Measurements from ENCODE around the gene TNFAIP8L1. TPM values are rescaled to one million over a fixed set of nuclear protein-coding genes. Genes with fewer than 3 reads are reported as not detected.

TNFAIP8L1 gene
- polyA plus RNA-seq, 3 donors, result 2.0 to 9.2 (median 5.3) TPM

DNA sequence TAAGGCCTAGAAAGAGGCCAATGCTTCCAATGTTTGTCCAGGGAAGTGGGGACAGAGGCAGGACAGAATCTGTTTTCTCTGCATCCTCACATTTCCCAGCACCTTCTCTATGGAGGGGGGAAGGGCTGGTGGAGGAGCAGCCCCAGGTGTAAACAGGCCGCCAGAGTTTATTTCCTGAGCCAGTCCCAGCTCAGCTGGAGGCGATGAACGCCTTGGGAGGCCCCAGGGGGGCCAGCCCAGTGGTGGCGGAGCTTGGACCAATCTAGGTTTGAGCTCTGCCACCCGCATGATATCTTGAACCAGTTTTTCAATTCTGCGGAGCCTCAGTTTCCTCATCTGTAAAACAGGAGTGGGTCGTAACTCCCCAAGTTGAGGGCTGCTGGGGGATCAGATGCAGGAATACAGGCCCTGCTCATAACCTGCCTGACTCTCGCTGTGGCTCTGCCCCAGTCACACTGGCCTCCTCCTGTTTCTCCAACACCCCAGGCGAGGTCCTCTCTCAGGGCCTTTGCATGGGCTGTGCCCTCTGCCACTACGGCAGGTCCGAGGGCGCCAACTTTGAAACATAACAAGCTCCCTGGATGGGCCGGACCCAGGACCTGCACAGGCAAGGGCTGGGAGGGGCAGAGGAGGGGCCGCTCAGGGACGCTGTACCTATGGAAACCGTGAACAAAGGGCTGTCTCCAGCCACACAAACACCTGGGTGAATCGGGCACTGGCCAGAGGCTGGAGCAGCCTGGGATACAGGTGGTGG lies 1.1 kb downstream of the TNFAIP8L1 start:
- 55 to 80% (median 65%) methylated on average over 17 of the region's 17 CpGs for WGBS, 3 donors
- H3K27ac ChIP-seq (ENCODE audit: low read depth, low read length), result no peak overlapping the region

DNA sequence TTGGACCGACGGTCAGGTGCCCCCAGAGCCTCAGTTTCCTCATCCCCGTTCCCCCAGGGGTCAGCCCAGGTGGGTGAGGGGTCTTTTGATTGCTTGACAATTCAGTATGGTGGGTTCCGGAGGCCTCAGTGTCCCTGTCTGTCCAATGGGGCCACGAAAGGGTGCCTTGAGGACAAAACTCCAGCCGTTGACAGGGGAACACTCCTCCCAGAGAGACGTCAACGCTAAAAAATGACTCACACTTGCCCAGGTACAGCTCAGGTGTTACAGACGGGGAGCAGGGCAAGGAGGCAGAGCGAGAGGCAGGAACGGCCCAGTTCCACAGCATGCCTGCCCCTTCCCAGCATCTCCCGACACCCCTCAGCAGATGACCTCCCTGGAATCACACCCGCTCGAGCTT lies 1.8 kb downstream of the TNFAIP8L1 start:
- no peak overlapping the region for H3K27ac ChIP-seq (ENCODE audit: low read depth, low read length)
- 70 to 78% (median 73%) methylated on average over 14 of the region's 14 CpGs for WGBS, 3 donors

DNA sequence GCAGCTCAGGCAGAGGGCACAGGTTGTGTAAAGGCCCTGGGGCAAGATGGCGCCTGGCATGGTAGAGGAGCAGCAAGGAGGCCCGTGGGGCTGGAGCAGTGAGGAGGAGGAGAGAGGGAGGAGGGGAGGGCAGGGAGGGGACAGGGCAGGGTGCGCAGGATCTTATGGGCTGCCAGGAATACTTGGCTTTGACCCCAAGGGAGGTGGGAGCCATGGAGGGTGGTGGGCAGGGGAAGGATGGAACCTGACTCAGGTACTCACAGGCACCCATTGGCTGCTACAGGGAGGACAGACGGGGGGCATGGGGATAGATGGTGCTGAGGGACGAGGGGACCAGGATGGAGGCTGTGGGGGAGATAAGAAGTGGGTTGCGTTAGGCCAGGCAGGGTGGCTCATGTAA lies 3.3 kb downstream of the TNFAIP8L1 start:
- H3K27ac ChIP-seq (ENCODE audit: low read depth, low read length), result no peak overlapping the region
- 85 to 92% (median 88%) methylated on average over 6 of the region's 6 CpGs for WGBS, 3 donors

DNA sequence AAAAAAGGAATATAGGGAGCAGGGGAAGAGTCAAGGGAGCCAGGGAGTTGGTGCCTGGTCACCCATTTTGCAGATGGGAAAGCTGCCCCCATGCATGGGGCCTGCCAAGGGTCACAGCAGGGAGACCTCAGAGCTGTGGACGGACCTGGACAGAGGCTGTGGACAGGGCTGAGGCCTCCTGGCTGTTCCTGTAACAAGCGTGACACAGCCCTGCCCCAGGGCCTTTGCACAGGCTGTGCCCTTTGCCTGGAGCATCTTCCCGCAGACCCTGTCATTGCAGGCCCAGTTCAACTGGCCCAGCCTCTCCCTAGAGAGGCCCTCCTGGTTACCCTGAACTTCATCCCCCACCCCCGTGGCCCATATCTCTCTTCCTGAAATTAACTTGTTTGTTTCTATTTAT lies 6.4 kb downstream of the TNFAIP8L1 start:
- WGBS, 3 donors, result 84 to 93% (median 88%) methylated on average over 4 of the region's 4 CpGs
- H3K27ac ChIP-seq (ENCODE audit: low read depth, low read length), result no peak overlapping the region

DNA sequence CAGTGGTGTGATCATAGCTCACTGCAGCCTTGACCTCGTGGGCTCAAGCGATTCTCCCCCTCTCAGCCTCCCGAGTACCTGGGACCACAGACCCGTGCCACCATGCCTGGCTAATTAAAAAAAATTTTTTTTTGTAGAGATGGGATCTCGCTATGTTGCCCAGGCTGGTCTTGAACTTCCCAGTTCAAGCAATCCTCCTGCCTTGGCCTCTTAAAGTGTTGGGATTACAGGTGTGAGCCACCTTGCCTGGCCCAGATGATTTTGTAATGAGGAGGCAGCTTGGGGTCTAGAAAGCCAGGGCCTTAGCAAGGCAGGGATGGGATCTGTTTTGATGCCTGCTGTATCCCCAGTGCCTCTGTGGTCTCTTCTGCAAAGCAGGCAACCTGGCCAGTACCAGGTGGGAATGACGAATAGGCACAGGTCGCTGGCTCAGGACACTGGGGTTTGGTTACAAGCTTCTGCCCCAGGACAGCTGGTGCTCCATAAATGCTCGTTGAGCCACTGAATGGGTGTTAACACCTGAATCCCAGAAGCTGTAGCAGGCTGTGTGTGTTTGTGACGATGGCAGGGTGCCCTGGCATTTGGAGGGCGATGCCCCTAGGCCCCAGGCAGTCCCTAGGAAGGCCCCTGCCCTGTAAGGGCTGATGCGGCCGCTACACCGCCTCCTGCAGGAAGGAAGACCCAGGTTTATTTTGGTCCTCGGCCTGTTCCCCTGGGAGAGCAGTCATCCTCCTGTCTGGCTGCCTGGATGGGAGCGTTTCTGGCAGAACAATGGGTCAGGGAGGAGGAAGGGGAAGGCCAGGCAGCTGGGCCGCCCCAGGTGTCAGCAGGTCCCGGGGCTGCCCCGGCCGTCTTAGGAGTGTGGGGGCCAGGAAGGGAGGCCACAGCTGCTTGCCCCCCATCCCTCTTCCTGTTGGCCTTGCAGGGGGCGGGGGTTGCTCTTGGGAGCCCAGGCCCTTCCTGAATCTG lies 8.6 kb downstream of the TNFAIP8L1 start:
- H3K27ac ChIP-seq (ENCODE audit: low read depth, low read length), result no peak overlapping the region
- 51 to 83% (median 61%) methylated on average over 19 to 20 of the region's 20 CpGs for WGBS, 3 donors

DNA sequence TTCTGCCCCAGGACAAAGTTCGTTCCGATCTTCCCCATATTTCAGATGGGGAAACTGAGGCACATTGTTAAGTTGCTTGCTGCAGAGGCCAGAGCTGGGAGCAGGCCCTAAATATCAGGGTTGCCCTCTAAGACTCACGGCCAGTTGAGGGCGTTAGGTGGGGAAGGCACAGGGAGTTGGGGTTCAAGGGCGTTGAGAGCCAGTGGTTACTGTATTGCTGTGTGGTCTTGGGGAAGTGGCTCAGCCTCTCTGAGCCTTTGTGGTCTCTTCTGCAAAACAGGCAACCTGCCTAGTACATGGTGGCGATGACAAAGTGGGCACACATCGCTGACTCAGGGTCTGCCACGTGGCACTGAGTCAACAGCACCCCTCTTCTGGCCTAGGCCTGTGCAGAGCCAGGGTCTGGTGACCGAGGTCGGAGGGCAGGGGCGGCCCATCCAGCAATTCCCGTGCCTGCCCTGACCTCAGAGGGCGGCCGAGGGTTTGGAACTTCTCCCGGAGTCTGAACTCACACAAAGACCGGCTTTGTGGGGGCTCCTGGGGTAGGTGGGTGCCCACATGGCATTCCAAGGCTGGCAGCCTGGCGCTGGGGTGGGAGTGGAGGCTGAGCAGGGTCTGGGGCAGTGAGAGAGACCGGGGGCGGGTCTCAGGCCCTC lies 10.2 kb downstream of the TNFAIP8L1 start:
- no peak overlapping the region for H3K27ac ChIP-seq (ENCODE audit: low read depth, low read length)

DNA sequence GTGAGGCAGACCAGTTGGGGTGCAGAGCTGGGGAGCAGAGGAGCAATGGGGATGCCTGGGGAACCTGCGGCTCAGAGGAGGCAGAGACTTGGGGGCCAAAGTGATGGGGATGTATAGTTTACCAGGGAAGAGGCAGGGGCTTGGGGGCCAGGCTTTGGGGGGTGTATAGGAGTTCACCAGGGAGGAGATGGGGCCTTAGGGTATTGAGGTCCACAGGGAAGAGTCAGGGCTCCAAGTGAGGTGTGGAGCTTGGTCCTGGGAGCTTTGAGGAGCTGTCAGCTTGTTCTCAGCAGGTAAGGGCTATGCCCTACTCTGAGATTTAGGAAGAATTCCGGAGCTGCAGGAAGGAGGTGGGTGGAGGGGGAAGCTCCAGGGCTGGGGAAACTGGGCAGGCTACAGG lies 10.8 kb downstream of the TNFAIP8L1 start:
- WGBS, 3 donors, result 55 to 79% (median 79%) methylated on average over 2 of the region's 2 CpGs

More for the DNA sequence above, 10.2 kb downstream of the TNFAIP8L1 start:
- 79 to 83% (median 83%) methylated on average over 19 of the region's 19 CpGs for WGBS, 3 donors

DNA sequence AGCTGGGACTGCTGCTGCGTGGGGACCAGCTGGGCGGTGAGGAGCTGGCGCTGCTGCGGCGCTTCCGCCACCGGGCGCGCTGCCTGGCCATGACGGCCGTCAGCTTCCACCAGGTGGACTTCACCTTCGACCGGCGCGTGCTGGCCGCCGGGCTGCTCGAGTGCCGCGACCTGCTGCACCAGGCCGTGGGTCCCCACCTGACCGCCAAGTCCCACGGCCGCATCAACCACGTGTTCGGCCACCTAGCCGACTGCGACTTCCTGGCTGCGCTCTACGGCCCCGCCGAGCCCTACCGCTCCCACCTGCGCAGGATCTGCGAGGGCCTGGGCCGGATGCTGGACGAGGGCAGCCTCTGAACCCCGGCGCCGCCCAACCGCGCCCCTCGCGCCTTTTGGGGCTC lies 12.8 kb downstream of the TNFAIP8L1 start:
- WGBS, 3 donors, result 91 to 97% (median 93%) methylated on average over 37 to 44 of the region's 44 CpGs
- H3K27ac ChIP-seq (ENCODE audit: low read depth, low read length), result no peak overlapping the region

More for the DNA sequence above, 10.8 kb downstream of the TNFAIP8L1 start:
- no peak overlapping the region for H3K27ac ChIP-seq (ENCODE audit: low read depth, low read length)

DNA sequence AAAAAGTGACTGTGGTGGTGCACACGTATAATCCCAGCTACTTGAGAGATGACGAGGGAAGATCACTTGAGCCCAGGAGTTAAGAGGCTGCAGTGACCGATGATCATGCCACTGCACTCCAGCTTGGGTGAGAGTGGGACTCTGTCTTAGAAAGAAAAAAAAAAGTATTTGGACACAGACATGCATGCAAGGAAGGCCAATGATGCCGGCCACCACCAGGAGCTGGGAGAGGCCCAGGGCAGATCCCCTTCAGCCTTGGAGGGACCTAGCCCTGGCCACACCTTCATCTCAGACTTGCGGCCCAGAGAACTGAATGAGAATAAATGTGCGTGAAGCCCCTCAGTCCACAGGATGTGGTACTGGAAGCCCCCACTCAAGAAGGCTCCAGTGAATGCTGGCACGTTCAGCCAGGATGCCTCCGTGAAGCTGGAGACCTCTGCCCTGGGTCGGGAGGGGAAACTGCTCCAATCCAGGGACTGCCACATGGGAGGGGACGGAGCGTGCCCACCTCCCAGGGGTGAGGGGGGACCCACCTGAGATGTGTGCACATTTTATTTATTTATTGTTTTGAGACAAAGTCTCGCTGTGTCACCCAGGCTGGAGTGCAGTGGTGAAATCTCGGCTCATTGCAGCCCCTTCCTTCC lies 14.6 kb downstream of the TNFAIP8L1 start:
- H3K27ac ChIP-seq (ENCODE audit: low read depth, low read length), result no peak overlapping the region
- WGBS, 3 donors, result 82 to 87% (median 85%) methylated on average over 13 of the region's 13 CpGs

DNA sequence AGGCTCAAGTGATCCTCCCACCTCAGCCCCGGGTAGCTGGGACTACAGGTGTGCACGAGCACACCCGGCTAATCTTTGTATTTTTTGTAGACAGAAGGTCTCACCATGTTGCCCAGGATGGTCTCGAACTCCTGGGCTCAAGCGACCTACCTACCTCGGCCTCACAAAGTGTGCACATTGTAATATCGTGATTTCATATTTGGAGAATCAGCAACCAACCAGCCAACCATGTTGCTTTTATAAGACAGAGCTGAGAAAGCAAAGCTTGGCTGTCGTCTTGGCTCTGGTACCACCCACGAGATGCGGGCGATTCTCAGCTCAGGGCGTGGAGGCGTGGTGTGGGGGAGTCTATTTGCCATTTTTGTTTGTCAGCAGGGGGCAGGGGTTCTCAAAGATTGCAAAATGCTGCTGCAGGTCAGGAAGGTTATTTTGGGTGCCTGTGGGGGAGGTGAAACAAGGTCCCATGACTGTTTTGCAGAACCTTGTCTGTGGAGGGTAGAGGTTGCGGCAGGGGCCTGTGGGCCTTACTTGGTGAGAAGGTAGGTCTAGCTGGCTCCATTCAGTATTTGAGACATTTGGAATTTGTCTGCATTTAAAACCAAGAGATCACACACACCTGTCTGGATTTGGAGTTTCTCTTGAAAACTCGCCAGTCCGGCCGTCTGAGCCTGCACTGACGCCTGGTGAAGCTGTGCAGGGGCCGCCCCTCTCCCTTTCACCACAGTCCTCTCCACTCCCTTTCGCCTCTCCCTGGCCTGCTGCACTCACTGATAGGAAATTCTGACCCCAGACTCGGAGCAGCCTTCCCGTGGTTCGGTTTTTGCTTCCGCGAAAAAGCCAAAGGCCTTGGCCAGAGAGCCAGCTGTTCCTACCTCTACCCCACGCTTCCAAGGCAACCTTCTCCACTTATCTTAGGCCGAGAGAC lies 15.4 kb downstream of the TNFAIP8L1 start:
- no peak overlapping the region for H3K27ac ChIP-seq (ENCODE audit: low read depth, low read length)
- WGBS, 3 donors, result 80 to 87% (median 83%) methylated on average over 27 of the region's 27 CpGs

DNA sequence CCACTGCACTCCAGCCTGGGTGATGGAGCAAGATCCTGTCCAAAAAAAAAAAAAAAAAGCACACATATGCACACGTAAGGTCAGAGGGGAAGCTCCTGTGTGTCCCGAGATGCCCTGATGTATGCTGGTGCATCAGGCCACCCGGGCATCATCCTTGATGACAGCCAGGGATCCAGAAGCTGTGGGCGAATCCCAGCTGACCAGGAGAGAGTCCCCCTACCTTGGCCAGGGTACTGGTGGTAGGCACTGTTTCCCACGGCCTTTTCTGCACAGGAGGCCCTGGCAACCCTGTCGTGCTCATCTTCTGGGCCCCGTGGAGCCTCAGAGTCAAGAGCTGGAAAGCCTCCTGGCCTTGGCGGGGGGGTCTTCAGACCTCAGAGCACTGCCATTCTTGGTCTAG lies 16.8 kb downstream of the TNFAIP8L1 start:
- WGBS, 3 donors, result 72 to 82% (median 79%) methylated on average over 8 of the region's 8 CpGs
- no peak overlapping the region for H3K27ac ChIP-seq (ENCODE audit: low read depth, low read length)

DNA sequence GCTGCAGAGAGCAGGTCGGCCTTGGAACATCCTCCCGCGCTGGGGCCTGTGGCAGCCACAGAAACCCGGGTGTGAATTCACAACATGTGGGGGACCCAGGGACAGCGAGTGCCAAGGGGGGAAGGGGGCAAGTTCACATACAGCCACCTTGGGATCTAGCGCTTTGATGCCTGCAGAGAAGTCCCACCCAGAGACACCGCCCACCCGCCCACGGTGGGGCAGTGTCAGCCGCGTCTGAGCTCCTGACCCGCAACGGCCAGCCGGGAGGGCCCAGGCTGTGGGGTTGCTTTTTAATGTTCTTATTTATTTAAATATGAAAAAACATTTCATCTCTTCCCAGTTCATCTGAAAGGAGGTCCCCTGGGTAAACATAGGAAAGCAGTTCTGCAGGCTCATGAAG lies 17.9 kb downstream of the TNFAIP8L1 start:
- no peak overlapping the region for H3K27ac ChIP-seq (ENCODE audit: low read depth, low read length)
- WGBS, 3 donors, result 76 to 78% (median 77%) methylated on average over 14 of the region's 14 CpGs

DNA sequence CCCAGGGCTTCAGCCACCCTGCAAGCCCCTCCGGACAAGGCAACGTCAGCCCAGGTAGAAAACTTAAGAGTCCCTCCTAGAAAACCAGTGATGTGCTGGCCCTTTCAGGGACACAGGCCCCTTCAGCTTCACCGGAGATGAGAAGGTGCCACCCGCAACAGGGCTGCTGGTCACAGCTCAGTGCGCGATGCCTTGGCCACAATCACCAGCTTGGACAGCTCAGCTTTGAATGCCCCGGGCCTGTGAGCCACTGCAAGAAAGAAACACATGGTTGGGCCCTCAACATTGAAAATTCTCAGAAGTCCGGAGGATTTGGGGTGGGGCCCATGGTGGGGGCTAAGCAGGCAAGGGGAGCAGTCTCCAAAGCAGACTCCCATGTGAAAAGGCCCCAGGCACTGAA lies 18.5 kb downstream of the TNFAIP8L1 start:
- no peak overlapping the region for H3K27ac ChIP-seq (ENCODE audit: low read depth, low read length)
- 87 to 97% (median 93%) methylated on average over 8 of the region's 8 CpGs for WGBS, 3 donors

DNA sequence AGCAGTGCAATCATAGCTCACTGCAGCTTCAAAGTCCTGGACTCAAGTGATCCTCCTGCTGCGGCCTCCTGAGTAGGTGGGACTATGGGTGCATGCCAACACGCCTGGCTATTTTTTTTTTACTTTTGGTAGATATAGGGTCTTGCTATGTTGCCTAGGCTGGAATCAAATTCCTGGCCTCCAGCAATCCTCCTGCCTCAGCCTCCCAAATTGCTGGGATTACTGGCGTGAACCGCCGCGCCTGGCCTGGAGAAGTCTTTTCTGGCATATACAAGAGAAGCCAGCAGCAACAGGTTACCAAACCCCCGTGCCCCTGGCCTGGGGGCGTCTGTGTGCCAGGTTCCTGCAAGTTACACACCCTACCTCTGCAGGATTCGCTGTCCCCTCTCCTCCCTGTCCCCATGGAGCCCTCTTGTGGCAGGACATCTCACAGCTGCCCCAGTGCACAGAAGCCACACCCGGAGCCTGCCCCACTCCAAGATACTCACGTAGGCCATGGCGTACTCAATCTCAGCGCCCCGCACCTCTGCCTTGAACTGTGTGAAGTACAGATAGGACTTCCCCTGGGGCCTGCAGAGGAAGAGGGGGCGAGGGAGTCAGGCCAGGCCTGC lies 21.0 kb downstream of the TNFAIP8L1 start:
- no peak overlapping the region for H3K27ac ChIP-seq (ENCODE audit: low read depth, low read length)
- 83 to 91% (median 87%) methylated on average over 15 of the region's 15 CpGs for WGBS, 3 donors

DNA sequence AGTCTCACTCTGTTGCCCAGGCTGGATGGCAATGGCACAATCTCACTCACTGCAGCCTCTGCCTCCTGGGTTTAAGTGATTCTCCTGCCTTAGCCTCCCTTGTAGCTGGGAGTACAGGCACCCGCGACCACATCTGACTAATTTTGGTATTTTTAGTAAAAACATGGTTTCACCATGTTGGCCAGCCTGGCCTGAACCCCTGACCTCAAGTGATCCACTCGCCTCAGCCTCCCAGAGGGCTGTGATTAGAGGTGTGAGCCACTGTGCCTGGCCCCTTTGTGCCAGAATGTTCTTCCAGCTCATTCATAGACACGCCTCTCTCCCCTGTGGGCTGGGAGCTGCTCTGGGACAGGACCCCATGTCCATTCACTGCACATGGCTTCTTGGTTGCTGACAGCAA lies 21.7 kb downstream of the TNFAIP8L1 start:
- WGBS, 3 donors, result 85 to 93% (median 85%) methylated on average over 4 of the region's 4 CpGs
- no peak overlapping the region for H3K27ac ChIP-seq (ENCODE audit: low read depth, low read length)

DNA sequence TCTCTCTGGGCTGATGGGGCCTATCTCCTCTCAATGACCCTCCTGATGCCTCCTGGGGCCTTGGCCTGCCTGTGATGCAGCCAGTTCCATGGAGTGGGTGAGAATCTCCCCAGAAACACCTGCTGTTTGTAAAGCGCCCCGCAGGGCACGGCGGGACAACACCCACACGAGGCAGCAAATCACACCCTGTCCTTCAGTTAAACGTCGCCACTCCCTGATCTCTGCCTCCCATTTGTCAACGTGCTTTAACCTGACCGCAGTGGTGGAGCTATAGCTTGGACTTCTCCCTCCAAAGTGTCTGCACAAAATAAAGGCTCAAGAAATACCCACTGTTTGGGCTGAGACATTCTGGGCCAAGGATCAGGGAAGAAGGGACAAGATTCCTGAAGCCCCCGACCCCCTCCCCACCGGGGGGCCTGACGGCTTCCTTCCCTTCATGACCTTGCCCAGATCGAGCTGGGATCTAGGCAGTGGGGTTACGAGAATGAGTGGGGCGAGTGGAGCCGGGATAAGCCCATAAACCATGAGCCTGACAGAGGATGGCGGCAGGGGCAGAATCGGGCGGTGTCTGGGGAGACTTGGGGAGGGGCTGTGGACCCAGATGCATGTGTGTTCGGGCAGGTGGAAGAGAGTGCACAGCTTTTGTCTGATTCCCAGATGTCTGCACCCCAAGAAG lies 22.8 kb downstream of the TNFAIP8L1 start:
- H3K27ac ChIP-seq (ENCODE audit: low read depth, low read length), result no peak overlapping the region
- WGBS, 3 donors, result 81 to 84% (median 84%) methylated on average over 20 of the region's 20 CpGs

DNA sequence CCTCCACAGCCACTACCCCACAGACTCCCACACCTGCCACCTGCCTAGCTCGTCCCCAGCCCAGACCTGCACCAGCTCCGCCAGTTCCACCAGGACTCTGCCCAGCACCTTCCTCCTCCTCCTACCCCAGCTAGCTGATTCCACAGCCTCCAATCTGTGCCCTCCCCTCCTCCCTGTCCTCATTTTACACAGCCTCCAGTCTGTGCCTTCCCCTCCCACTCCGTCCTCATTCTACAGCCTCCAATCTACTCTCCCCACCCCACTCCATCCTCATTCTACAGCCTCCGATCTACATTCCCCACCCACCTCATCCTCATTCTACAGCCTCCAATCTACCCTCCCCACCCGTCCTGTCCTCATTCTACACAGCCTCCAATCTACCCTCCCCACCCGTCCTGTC lies 23.5 kb downstream of the TNFAIP8L1 start:
- WGBS, 3 donors, result 90 to 94% (median 93%) methylated on average over 6 of the region's 6 CpGs
- H3K27ac ChIP-seq (ENCODE audit: low read depth, low read length), result no peak overlapping the region
